Activated naive CD4-positive, alpha-beta T cell treated with anti-CD3 and anti-CD28 coated beads, Interleukin-2, amount 10 ng/mL, durations not matched to agents 7 days and 5 days (primary cell): ENCODE data around the gene RUNDC1.

Source experiments
- CTCF ChIA-PET: fragments of 350-600 bp; sonication (Branson Sonifier 250); formaldehyde crosslinking; loops from one replicate; lab custom pipeline; 2021; ENCODE audit warnings: antibody characterized with exemption; lab: Charles Lee
- DNase-seq: peaks from one replicate; pipeline ENCODE4 v3.0.0-alpha.2; 2020
- H3K27ac Mint-ChIP-seq: one replicate; pipeline ENCODE4 v1.8.0; 2021; ENCODE audit warnings: mild to moderate bottlenecking, moderate library complexity, mixed read lengths
- H3K27me3 Mint-ChIP-seq: one replicate; pipeline ENCODE4 v1.8.0; 2021; ENCODE audit warnings: mild to moderate bottlenecking, mixed read lengths
- H3K36me3 Mint-ChIP-seq: one replicate; pipeline ENCODE4 v1.8.0; 2021; ENCODE audit warnings: mixed read lengths
- H3K4me1 Mint-ChIP-seq: one replicate; pipeline ENCODE4 v1.8.0; 2021; ENCODE audit warnings: mixed read lengths
- H3K4me3 Mint-ChIP-seq: one replicate; pipeline ENCODE4 v1.8.0; 2021; ENCODE audit warnings: mild to moderate bottlenecking, moderate library complexity, mixed read lengths
- H3K9me3 Mint-ChIP-seq: one replicate; pipeline ENCODE4 v1.8.0; 2021; ENCODE audit warnings: mixed read lengths

The RUNDC1 gene

DNA sequence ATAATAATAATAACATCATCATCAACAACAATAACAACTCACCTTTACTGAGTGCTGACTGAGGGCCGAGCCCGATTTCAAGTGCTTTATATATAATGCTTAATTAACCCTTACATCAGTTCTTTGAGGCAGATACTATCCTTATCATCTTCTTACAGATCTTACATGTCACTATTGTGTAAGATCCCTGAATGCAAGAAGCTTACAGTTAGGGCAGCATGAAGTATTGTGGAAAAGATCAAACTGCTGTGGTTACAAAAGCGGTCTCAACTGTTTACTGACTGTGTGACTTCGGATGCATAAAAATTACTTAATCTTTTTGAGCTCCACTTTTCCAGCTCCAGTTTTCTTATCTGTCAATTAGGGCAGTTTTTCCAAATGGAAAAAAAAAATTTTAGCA lies 38.6 kb downstream of the RUNDC1 start:
- H3K4me3 Mint-ChIP-seq = no peak overlapping the region
- H3K4me1 Mint-ChIP-seq = peaks cover 29% of the 10 kb centered on the region
- no peaks in the 10 kb centered on the region for H3K9me3 Mint-ChIP-seq
- CTCF ChIA-PET = interaction anchor here (0.7 to 1.0 kb wide), 2 partner anchors 21 to 291 kb away, joined by 3 read pairs; partner anchors contain the start of gene RPL27
- DNase-seq = no peak
- no peak overlapping the region for H3K27ac Mint-ChIP-seq
- peaks cover 8% of the 10 kb centered on the region for H3K36me3 Mint-ChIP-seq
- peaks cover 30% of the 10 kb centered on the region for H3K27me3 Mint-ChIP-seq

- CTCF ChIA-PET = interaction anchor here (0.7 to 1.0 kb wide), 2 partner anchors 21 to 290 kb away, joined by 3 read pairs; partner anchors contain the start of gene RPL27
- no peak for DNase-seq
- peak overlapping the region; percentile 34 for H3K4me3 Mint-ChIP-seq
- peaks cover 33% of the 10 kb centered on the region for H3K27me3 Mint-ChIP-seq
- H3K4me1 Mint-ChIP-seq = peaks cover 34% of the 10 kb centered on the region
- H3K27ac Mint-ChIP-seq = no peak overlapping the region
- H3K36me3 Mint-ChIP-seq = peaks cover 7% of the 10 kb centered on the region
- no peaks in the 10 kb centered on the region for H3K9me3 Mint-ChIP-seq
Observed at GRCh38 chr17:43019418-43019817, 39.1 kb downstream of the RUNDC1 start.

DNA sequence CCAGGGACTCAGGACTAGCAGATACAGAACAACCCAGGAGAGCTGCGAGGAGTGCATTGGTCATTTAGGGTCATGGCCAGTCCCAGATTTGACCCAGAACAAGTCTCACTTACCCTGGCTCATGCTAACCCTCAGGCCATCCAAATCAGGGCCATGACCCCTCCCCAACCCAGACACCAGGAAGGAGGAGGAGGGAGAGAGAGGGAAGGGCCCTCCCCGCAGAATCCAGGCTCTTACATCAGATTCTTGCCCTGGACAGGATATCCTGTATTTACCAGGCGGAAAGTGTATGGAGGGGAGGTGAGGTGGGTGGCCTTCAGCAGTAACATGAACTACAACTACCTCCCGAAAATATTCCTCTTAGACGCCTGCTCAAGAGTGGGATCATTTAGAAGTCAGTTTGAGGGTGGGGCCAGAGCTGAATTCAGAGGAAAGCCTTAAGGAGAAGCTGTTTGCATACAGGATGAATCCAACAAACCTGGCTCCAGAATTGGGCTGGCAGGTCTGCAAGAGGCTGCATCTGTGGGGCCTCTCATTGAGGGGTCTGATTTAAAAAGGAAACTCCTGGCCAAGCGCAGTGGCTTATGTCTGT lies 39.8 kb downstream of the RUNDC1 start:
- Mint-ChIP-seq H3K9me3 (no peaks in the 10 kb centered on the region), H3K4me3 (peak overlapping the region; percentile 68), H3K4me1 (peaks cover 39% of the 10 kb centered on the region), H3K36me3 (peaks cover 6% of the 10 kb centered on the region), H3K27me3 (peaks cover 40% of the 10 kb centered on the region), H3K27ac (no peak overlapping the region)
- DNase-seq = no peak
- CTCF ChIA-PET = no interaction called here

- Mint-ChIP-seq H3K27me3 (peaks cover 50% of the 10 kb centered on the region), H3K36me3 (peaks cover 2% of the 10 kb centered on the region), H3K4me3 (peak overlapping the region; percentile 84), H3K9me3 (no peaks in the 10 kb centered on the region), H3K4me1 (peaks cover 43% of the 10 kb centered on the region), H3K27ac (no peak overlapping the region)
- peak; percentile 41 for DNase-seq
- CTCF ChIA-PET = no interaction called here
Observed at GRCh38 chr17:43020789-43021740, 40.7 kb downstream of the RUNDC1 start.

GRCh38 chr17:43021741-43022512 lies 41.6 kb downstream of the RUNDC1 start, which contains the start of gene VAT1:
Gene VAT1, minus strand, starts transcription at chr17:43022385. Its CDS starts 63 bp downstream, at chr17:43022322.
- Mint-ChIP-seq H3K4me3 (peak within 1 kb of the TSS; percentile 84), H3K27me3 (peaks cover 58% of the 10 kb centered on the region), H3K27ac (no peak within 1 kb of the TSS), H3K4me1 (peaks cover 43% of the 10 kb centered on the region), H3K9me3 (no peaks in the 10 kb centered on the region), H3K36me3 (peaks cover 2% of the 10 kb centered on the region)
- peak; percentile 78 for DNase-seq
- CTCF ChIA-PET = no interaction called here

DNA sequence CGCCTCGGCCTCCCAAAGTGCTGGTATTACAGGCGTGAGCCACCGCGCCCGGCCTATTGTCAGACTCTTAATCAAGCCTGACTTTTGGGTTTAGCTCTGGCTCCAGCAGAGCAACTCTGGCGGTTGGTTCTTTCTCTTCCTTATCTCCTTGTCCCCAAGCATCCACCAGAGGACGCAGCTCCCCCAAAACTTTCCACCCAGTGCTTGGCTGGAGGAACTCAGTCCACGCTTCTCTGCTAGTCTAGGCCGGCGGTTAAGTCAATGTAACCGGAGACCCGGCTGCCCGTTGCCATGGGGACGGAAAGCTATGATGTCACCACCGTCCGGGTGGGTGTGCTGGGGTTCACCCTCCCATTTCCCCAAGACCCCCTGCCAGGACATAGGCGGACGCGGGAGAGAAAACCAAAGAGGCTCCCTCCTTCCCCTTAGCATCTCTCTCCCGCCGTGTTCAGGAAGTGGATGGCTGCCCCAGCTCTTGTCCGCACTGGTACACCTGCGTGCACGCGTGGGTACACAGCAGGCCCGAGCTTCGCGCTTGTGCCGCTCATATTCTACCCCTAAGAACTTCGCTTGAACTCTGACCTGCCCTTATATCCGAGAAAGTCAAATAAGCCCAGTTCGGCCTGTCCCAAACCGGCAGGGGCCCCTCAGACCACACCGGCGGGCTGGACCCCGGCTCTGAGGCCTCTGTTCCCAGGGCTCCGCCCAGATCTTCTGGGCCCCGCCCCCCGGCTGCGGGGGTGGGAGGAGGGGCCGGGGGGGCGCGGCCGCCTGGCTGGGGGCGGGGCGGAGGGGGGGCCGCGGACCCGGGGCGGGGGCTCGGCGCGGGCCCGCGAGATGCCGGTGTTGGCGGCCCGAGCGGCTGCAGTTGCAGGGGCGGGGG lies 44.3 kb downstream of the RUNDC1 start, which contains the start of gene RND2:
RND2 (plus strand) TSS at position 825 of the 883 bp plus-strand sequence. CDS start 117 bp downstream, outside the sequence.
- H3K27me3 Mint-ChIP-seq = peaks cover 72% of the 10 kb centered on the region
- peak; percentile 83 for DNase-seq
- CTCF ChIA-PET = interaction anchor here (1.0 to 1.4 kb wide), 4 partner anchors 14 to 26 kb away, joined by 3 to 5 read pairs (median 3); partner anchors contain the start of genes IFI35 and RPL27

GRCh38 chr17:43025290-43025657 lies 44.9 kb downstream of the RUNDC1 start:
- peak overlapping the region; percentile 61 for H3K4me3 Mint-ChIP-seq
- no peaks in the 10 kb centered on the region for H3K9me3 Mint-ChIP-seq
- CTCF ChIA-PET = no interaction called here
- no peak for DNase-seq
- H3K27me3 Mint-ChIP-seq = peaks cover 70% of the 10 kb centered on the region
- peaks cover 2% of the 10 kb centered on the region for H3K36me3 Mint-ChIP-seq
- H3K4me1 Mint-ChIP-seq = peaks cover 26% of the 10 kb centered on the region
- H3K27ac Mint-ChIP-seq = no peak overlapping the region

More for the DNA sequence above, 44.3 kb downstream of the RUNDC1 start, which contains the start of gene RND2:
- Mint-ChIP-seq H3K4me1 (peaks cover 32% of the 10 kb centered on the region), H3K36me3 (peaks cover 2% of the 10 kb centered on the region), H3K9me3 (no peaks in the 10 kb centered on the region), H3K4me3 (peak within 1 kb of the TSS; percentile 78), H3K27ac (no peak within 1 kb of the TSS)

- CTCF ChIA-PET = no interaction called here
- Mint-ChIP-seq H3K36me3 (peaks cover 2% of the 10 kb centered on the region), H3K27me3 (peaks cover 71% of the 10 kb centered on the region), H3K4me3 (peak overlapping the region; percentile 31), H3K4me1 (peaks cover 21% of the 10 kb centered on the region), H3K9me3 (no peaks in the 10 kb centered on the region), H3K27ac (no peak overlapping the region)
- DNase-seq = no peak
Observed at GRCh38 chr17:43025766-43026537, 45.6 kb downstream of the RUNDC1 start.

DNA sequence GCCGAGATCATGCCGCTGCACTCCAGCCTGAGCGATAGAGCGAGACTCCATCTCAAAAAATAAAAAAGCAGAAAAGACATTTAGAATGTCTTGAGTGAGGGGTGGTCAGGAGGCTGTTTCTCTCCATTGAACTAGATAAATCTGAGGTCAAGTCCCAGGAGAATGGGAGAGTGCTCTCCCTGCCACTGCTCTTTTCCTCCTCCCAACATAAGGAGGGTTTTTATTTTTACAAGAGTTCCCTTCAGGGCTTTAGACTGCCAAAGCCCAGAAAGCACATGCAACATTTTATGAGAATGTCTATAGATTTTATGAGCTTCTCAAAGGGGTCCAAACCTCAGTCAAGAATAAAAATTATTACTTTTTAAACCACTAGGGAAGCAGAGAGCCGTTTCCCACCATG lies 46.2 kb downstream of the RUNDC1 start:
- Mint-ChIP-seq H3K27ac (no peak overlapping the region), H3K36me3 (peaks cover 2% of the 10 kb centered on the region), H3K4me3 (peak overlapping the region; percentile 31), H3K9me3 (no peaks in the 10 kb centered on the region), H3K4me1 (peaks cover 16% of the 10 kb centered on the region), H3K27me3 (peaks cover 65% of the 10 kb centered on the region)
- DNase-seq = no peak
- CTCF ChIA-PET = no interaction called here

DNA sequence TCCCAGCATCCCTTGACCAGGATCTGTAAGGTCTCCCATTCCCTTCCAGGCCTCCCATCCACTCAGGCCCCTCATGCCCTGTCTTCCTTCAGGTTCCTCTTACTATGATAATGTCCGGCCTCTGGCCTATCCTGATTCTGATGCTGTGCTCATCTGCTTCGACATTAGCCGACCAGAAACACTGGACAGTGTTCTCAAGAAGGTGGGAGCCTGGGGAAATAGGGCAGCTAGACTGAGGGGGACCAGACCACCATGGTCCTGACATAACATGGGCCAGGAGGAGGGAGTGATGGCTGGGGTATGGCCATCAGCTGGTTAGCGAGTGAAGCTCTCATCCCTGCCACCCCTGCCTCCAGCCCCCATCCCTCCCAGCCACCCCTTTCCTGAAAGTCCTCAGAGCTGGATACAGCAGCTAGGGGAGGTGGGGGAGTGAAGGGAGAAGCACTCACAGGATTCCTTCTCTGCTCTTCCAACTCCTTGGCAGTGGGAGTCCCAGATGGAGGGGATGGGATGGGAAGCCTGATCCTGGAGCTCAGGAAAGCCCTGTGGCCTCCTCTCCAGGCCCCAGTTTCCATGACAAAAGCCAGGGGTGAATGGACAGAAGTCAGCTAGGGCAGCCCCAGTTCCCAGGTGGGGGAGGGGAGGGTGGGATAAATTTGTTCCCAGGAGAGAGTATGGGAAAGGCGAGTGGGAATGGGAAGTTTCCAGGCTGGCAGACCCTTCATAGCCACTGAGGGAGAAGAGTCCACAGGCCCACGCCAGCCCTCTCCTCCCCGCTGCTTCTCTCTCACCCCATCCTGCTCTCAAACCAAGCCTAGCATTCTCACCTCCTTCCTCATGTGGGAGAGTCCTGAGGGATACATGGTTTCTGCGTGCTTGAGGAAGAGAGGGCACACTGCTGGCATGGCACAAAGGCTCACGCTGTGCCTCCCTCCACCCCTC lies 47.0 kb downstream of the RUNDC1 start:
- Mint-ChIP-seq H3K4me3 (no peak overlapping the region), H3K27me3 (peaks cover 57% of the 10 kb centered on the region), H3K27ac (no peak overlapping the region), H3K4me1 (peaks cover 13% of the 10 kb centered on the region), H3K36me3 (peaks cover 2% of the 10 kb centered on the region), H3K9me3 (no peaks in the 10 kb centered on the region)
- no peak for DNase-seq
- CTCF ChIA-PET = no interaction called here

DNA sequence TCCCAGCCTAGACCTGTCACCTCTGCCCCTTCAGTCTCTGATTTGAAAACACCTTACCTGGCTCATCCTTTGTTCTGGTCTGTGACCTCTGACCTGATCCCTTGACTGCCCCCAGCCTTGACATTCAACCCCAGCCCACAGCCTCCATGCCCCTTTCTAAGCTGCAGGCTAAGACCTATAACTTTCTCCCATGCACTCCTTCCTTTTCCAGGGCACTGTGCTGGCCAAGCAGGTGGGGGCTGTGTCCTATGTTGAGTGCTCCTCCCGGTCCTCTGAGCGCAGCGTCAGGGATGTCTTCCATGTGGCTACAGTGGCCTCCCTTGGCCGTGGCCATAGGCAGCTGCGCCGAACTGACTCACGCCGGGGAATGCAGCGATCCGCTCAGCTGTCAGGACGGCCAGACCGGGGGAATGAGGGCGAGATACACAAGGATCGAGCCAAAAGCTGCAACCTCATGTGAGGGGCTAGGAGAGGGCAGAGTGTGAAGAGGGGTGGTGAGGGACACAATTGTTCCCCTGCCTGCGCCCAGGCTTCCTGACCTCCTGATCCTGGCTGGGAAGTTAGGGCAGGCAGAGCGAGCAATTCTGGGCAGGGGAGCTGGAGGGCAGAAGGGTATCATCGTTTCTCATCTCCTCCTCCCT lies 48.0 kb downstream of the RUNDC1 start:
- H3K27ac Mint-ChIP-seq = peak overlapping the region; percentile 25

More for the DNA sequence above, 48.0 kb downstream of the RUNDC1 start:
- CTCF ChIA-PET = no interaction called here
- Mint-ChIP-seq H3K36me3 (peaks cover 2% of the 10 kb centered on the region), H3K9me3 (no peaks in the 10 kb centered on the region), H3K27me3 (peaks cover 50% of the 10 kb centered on the region), H3K4me1 (peaks cover 13% of the 10 kb centered on the region), H3K4me3 (no peak overlapping the region)
- DNase-seq = no peak
